GM21381 (cell line): ENCODE results near the gene MTUS2.
"Not testable (repeated sequence)": the region's sequence is repeated elsewhere in the genome, so short reads cannot be mapped to it uniquely, and the experiment has no call there.

ENCODE experiments used
- ATAC-seq: cut with Tn5 transposase; IDR thresholded peaks from one replicate; pipeline ENCODE4 v1.9.1; 2021; ENCODE audit warnings: mild to moderate bottlenecking, moderate library complexity; ENCODE audit not compliant: unreplicated experiment

MTUS2 gene

DNA sequence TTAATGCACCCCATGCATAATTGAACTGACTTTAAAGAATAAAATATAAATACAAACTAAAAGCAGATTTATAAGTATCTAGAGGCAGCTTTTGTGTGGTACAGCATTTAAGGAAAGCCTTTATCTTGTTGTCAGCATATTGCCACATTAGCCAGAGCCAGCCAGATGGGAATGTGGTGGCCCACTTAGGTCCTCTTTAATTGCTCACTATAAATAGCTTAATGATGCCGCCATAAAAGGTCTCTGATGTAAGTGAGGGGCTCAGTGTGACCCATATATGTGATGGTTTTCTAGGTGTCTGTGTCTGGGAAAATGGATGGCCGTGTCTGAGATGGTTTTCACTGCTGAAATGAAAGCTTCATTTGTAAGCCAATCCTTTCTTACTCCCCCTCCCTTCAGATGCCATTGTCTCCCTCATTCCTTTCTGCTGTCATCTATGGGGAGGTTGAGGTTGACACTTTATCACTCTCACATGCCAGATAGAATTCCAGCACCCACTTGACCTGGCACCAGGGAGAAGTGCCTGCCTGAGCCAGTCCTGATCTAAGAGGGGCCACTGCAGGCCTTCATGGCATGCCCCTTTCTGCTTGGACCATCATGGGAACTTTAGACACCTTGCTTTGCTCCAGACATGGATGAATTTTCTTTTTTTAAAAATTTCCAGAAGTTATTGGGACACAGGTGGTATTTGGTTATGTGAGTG lies 135.3 kb downstream of the MTUS2 start:
- no peak for ATAC-seq

DNA sequence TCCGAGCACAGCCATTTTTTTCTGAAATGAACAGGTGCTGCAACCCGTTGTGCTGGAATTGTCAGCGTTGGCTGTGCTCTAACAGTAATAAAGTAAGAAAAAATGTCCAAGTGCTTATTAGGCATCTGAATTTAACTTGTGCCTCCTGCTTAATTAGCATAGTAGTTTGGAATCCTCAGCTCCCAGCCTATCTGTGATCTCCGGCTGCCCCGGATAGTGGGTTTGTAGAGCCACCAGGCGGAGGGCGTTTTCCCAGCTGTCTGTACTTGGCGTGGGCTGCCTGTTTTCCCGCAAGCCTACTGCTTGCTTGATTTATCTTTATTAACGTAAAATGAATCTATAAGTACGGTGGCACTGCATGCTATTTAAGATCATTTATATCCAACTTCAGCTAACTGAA lies 137.9 kb downstream of the MTUS2 start:
- no peak for ATAC-seq

GRCh38 chr13:28958441-28958840 lies 138.3 kb downstream of the MTUS2 start:
- ATAC-seq = no peak

GRCh38 chr13:28964052-28964451 lies 143.9 kb downstream of the MTUS2 start:
- ATAC-seq = no peak

GRCh38 chr13:28964803-28965202 lies 144.7 kb downstream of the MTUS2 start:
- no peak for ATAC-seq

DNA sequence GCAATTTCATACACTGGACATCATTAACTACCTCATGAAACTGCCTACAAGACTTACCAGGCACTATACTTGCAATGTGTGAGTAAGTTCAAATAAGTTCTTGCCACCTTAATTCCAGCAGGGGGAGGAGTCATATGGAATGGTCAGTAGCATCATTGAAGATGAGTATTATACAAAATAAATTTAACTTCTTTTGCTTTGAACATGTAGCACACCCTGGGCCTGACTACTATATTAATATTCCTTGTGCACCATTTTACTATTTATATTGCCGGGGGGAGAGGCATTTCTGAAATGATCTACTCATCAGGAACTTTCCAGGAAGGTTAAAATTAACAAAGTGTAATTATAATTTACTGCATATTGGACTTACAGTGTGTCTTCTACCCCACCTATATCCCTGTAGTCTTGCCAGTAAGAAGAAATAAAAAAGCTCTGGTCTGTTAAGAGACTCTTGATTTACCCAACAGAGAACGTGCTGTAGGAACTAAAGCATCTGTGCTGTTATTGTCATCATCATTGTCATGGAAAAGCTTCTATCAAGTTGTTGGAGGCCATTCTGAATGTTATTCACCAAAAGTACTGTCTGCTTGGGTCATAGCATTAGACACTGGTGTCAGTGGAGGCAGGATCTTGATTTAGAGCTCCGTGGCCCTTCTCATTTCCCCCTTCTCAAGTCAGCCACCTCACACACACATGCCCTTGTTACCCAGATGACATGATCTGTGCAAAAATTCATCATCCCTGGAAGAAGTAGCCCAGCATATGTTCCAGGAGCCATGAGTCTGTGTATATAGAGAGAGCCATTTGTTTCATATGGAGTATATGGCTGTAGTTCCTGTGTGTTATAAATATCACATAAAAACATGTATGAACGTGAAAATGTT lies 147.1 kb downstream of the MTUS2 start:
- ATAC-seq = no peak

- no peak for ATAC-seq
Measured at GRCh38 chr13:28976195-28976594, 156.1 kb downstream of the MTUS2 start.

DNA sequence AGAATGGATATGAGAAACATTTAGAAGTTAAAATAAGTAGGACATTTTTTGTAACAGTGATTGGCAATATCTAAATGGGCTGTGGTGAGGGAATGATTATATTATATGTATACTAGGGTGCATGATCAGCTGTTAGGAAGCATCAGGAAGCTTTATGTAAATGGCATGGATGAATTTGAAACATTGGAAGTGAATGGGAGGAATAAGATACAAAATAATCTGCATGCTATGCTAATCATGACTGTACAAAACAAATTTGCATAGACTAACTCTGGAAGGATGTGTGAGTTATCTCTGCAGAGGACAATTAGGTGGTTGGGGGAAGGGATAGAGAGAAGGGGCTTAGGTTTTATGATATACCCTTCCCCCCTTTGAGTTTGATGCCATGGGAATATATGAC lies 156.5 kb downstream of the MTUS2 start:
- no peak for ATAC-seq

DNA sequence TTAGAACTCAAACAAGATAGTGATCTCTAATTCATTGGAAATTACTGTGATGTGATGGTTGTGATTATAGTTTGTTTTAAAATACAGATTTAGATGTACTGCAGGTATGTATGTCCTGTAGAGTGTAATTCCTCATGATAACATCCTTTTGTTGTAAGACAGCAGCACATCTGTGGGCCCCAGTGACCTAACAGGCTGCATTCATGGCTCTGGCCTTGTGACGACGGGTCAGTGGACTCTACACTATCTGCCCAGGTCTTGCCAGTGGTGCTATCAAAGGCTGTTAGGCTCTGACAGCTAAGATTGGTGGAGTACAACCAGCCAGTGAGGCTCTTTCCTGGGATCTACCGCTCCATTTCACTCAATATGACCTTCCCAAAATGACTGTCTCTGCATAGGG lies 158.4 kb downstream of the MTUS2 start:
- ATAC-seq = no peak

DNA sequence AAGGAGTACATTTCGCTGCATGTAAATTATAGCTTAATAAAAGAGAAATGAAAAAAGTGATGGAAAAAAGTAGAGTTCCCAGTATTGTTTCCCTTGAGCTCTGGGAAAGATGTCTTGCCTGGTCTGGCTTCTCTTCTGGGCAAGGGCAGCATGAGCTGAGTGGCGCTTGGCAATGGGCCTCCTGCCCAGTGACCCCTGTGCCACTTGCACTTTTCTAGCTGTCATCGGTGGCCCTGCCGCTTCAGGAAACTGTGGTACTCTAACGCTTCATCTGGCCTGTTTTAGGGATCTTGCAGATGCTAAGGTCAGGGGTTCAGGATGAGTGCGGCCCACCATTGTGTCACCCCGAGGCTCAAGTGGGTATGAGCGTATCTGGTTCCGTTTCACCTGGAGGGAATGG lies 161.4 kb downstream of the MTUS2 start:
- ATAC-seq = no peak

DNA sequence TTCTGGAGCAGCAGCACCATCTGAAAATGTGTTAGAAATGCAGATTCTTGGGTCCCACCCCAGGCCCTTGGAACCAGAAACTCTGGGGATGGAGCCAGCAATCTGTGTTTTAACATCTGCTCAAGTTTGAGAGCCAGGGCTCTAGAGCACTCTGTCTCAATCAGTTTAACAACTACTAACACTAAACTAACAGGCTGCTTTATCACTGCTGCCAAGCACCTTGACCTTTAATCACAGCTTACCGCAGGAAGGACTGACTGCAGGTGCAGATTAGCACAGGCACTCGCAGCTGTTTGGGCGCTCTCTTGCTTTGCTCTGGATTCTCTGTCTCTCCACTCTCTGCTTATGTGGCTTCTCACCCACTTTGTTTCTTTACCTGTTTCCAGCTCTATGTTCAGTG lies 163.5 kb downstream of the MTUS2 start:
- ATAC-seq = no peak

DNA sequence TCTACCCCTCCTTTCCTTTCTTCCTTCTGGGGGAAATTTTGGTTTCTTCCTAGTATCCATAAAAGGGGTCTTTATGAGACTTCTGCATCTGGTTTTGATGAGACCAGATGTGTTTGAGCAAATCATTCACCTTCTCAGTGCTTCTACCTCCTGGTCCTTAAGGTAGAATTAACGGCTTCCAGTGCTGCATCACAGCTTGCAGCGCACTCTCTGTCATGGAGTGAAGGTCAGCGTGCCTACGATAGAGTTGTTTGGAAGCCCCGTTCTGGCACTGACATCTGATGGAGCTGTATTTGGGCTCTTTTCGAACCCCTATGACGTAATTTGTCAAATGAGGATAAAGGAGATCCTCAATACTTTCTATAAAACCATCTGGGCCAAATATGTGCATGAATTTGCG lies 164.2 kb downstream of the MTUS2 start:
- ATAC-seq = no peak

DNA sequence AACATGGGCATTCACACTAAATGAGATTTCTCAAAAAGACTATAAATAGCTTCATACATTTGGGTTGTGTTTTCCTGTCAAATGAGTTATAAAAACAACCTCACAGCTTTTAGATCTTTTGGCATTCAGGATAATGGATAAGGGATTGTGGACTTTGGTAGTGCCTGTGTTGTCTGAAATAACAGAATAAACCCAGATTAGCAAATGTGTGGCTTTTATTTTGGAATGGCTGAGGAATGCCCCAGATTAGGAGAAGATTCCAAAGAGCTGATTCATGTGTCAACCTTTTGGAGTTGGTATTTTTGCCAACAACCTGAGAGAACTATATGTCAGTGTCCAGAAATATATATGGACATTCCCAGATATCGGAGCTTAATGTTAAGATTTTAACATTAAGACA lies 164.7 kb downstream of the MTUS2 start:
- ATAC-seq = no peak

GRCh38 chr13:28990378-28990777 lies 170.2 kb downstream of the MTUS2 start:
- not testable (repeated sequence) for ATAC-seq

DNA sequence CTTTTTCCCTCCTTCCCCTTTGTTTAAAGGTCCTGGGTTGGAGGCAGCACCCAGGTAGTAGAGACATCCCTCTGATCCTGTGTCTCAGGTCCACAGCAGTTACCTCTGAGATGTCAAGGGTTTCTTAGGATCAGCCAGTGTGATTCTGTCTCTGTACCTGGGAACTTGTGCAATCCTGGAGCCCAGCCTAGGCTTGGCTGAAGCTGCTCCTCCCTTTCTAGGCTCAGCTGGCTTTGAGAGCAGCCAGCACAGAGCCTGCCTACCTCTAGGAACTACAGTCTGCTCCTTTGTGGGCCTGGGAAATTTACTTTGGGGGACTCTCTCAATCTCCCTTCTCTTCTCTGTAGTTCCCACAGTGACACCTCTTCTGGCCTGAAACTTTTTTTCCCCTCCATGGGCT lies 171.6 kb downstream of the MTUS2 start:
- no peak for ATAC-seq

- no peak for ATAC-seq
Measured at GRCh38 chr13:29000826-29001225, 180.7 kb downstream of the MTUS2 start.

GRCh38 chr13:29005035-29005762 lies 185.1 kb downstream of the MTUS2 start:
- no peak for ATAC-seq

DNA sequence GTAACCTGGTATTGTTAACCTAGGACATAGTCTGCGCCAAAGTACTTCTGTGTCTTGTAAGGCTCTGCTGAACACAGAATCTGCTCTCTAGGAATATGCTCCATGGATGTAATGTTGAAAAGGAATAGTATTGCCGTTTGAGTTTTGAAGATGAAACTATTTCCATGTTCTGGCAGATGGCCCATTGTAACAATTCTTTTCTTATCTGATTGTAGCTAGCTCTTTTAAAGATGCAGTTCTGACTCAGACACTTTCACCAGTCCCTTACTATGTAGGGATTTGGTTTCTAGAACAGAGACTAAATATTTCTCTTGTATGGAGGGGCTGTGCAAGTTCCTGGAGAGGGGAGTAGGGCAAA lies 185.6 kb downstream of the MTUS2 start:
- ATAC-seq = no peak

DNA sequence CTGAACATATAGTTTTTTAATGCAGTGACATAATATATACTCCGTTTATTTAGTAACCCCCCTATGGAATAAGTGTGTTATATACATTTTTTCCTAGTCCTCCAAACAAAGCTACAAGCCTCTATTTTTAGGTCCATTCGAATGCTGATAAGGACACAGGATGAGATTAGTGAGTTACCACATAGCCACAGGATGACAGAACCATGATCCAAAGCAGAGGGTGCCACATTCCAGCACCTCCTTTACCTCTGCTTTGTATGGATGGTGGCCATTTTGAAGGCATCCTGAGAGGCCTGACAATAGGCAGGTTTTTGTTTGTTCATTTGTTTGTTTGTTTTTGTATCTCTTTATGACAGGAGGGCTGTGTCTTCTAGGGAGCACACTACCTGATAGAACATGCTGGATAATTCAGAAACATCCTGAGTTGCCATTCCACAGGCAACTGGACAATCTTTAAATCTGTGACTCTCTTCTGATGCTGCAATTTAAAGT lies 186.3 kb downstream of the MTUS2 start:
- ATAC-seq = no peak

DNA sequence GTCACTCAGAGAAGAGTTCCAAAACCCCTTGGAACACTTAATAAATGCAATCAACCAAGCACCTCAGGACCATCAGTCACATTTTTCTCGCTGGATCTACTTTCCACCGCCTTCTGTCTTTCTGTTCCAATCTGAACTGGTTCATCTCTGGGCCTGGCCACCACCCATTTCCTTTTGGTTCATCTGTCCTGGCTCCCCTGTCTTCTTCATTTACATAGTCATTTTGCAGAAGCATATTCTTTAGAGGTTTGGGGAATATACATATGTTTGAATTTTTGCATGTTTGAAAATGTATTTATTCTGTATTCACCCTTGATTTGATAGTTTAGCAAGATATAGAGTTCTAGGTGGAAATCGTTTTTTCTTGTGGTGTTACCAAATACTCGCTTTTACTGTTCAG lies 188.2 kb downstream of the MTUS2 start:
- no peak for ATAC-seq

DNA sequence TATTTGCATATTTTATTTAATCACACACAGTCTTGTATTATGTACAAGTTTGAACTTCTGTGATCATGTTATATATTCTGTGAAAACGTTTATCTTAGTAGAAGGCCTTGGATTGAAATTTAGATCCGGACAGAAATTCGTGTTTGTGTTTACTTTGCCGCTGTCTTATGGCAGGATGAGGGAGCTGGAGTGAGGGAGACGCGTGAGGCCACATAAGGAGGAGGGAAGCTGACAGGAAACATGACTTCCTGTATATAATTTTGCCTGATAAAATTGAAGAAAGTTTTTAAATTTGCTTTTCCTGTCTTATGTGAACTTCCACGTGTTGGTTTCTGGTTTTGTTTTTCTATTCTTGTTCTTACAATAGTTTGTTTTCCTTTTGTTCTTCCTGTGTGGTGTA lies 200.2 kb downstream of the MTUS2 start:
- ATAC-seq = no peak

GRCh38 chr13:29021311-29021710 lies 201.2 kb downstream of the MTUS2 start:
- ATAC-seq = no peak
